GM12878 (cell line): Measurements from ENCODE around the gene C19orf38. TPM values are rescaled to one million over a fixed set of nuclear protein-coding genes. Genes with fewer than 3 reads are reported as not detected.

Experiments
- ATAC-seq: fragments of 200-7000 bp; cut with Tn5 transposase; 3 replicates; pipeline ENCODE4 v1.9.1; 2020; ENCODE audit warnings: mild to moderate bottlenecking, moderate library complexity
- BruUV-seq: library from RNA; stranded (reverse); fragments of 400-500 nt; replicated peaks from 2 replicates; lab custom pipeline; 2021; lab: Mats Ljungman, UMichigan
- CTCF ChIA-PET: fragments of 300-600 bp; sonication (Branson Sonifier 250); formaldehyde crosslinking; extraction: SDS; loops from one replicate; lab custom pipeline; 2021; ENCODE audit warnings: inconsistent platforms; lab: Yijun Ruan, JAX
- POLR2A ChIA-PET: fragments of 350-600 bp; formaldehyde crosslinking; extraction: SDS; loops from one replicate; lab custom pipeline; 2021; ENCODE audit warnings: inconsistent platforms; lab: Charles Lee
- RAD21 ChIA-PET: fragments of 300-600 bp; sonication (Branson Sonifier 250); formaldehyde crosslinking; loops from one replicate; lab custom pipeline; 2023; ENCODE audit warnings: antibody characterized with exemption; ENCODE audit not compliant: unreplicated experiment; lab: Charles Lee
- SMC1A ChIA-PET: fragments of 300-600 bp; sonication (Branson Sonifier 250); formaldehyde crosslinking; loops from one replicate; lab custom pipeline; 2023; ENCODE audit not compliant: unreplicated experiment, uncharacterized antibody; lab: Charles Lee
- DNase-seq: peaks from one replicate; pipeline ENCODE4 v3.0.0-alpha.2; 2011; ENCODE audit warnings: low read depth, low spot score
- FAIRE-seq: peaks from 3 replicates; lab custom pipeline; 2011; peaks lifted over from hg19 to GRCh38; lab: Jason Lieb, UNC
- H2AFZ ChIP-seq: 2 replicates; pipeline ENCODE4 v1.6.0; 2011; ENCODE audit warnings: low read depth, low read length, control low read depth; ENCODE audit not compliant: control insufficient read depth
- H3K27ac ChIP-seq: 2 replicates; pipeline ENCODE4 v1.5.1; 2011; ENCODE audit warnings: control low read depth; ENCODE audit not compliant: control insufficient read depth, insufficient read depth
- H3K27me3 ChIP-seq, 2 experiments: replicated peaks in 1 of 2; 2 replicates each; pipeline versions ENCODE4 v1.6.0 to v1.6.1; 2011; ENCODE audit warnings: low read length in 1 of 2; ENCODE audit not compliant: control insufficient read depth in 2 of 2, insufficient read depth in 2 of 2
- H3K36me3 ChIP-seq, 2 experiments: 2 replicates each; pipeline ENCODE4 v1.5.1; 2011; ENCODE audit warnings: low read length in 1 of 2; ENCODE audit not compliant: control insufficient read depth in 2 of 2, insufficient read depth in 2 of 2
- H3K4me1 ChIP-seq: 2 replicates; pipeline ENCODE4 v1.6.1; 2011; ENCODE audit warnings: mild to moderate bottlenecking, low read length, moderate library complexity, mixed read lengths; ENCODE audit not compliant: control insufficient read depth, insufficient read depth
- H3K4me2 ChIP-seq: 2 replicates; pipeline ENCODE4 v1.6.0; 2011; ENCODE audit warnings: control low read depth; ENCODE audit not compliant: control insufficient read depth, insufficient read depth
- H3K4me3 ChIP-seq: fragments of 200-600 bp; sonication (generic); 2 replicates; pipeline ENCODE4 v1.5.1; 2016
- H3K79me2 ChIP-seq: 2 replicates; pipeline ENCODE4 v1.6.0; 2011; ENCODE audit warnings: low read length; ENCODE audit not compliant: control insufficient read depth, insufficient read depth
- H3K9ac ChIP-seq: 2 replicates; pipeline ENCODE4 v1.8.0; 2011; ENCODE audit warnings: low read length, control low read depth, mixed read lengths; ENCODE audit not compliant: control insufficient read depth, insufficient read depth
- H3K9me3 ChIP-seq: replicated peaks from 3 replicates; pipeline ENCODE4 v1.5.1; 2011; ENCODE audit warnings: mild to moderate bottlenecking, low read length; ENCODE audit not compliant: control insufficient read depth, insufficient read depth
- H4K20me1 ChIP-seq: 2 replicates; pipeline ENCODE4 v1.6.0; 2011; ENCODE audit not compliant: control insufficient read depth, insufficient read depth
- E2F4 ChIP-seq: IDR thresholded peaks from 2 replicates; pipeline ENCODE4 v1.6.1; 2012; ENCODE audit warnings: low read depth, low read length, improper control_type of control experiment
- E2F8 ChIP-seq: fragments of 450-650 bp; IDR thresholded peaks from 2 replicates; pipeline ENCODE4 v1.6.1; 2018; ENCODE audit warnings: mild to moderate bottlenecking, low read depth, moderate library complexity; ENCODE audit not compliant: partially characterized antibody
- EED ChIP-seq: sonication (generic); IDR thresholded peaks from 2 replicates; pipeline ENCODE4 v1.6.1; 2016; ENCODE audit warnings: antibody characterized with exemption, low read depth
- ETV6 ChIP-seq, 2 experiments: fragments of 450-650 bp in 1 of 2; IDR thresholded peaks in 1 of 2; conservative IDR thresholded peaks in 1 of 2; 2 replicates each; pipeline ENCODE4 v1.6.1; 2014; ENCODE audit warnings: antibody characterized with exemption in 1 of 2, borderline replicate concordance in 1 of 2, low read depth in 1 of 2, mild to moderate bottlenecking in 1 of 2, moderate library complexity in 1 of 2
- HDAC6 ChIP-seq: fragments of 200-600 bp; sonication (generic); IDR thresholded peaks from one replicate; pipeline ENCODE4 v1.8.0; 2017; ENCODE audit warnings: antibody characterized with exemption; ENCODE audit not compliant: unreplicated experiment
- IRF3 ChIP-seq: fragments of 450-650 bp; IDR thresholded peaks from 2 replicates; pipeline ENCODE4 v1.6.1; 2014; ENCODE audit warnings: mild to moderate bottlenecking
- LARP7 ChIP-seq: fragments of 450-650 bp; IDR thresholded peaks from 2 replicates; pipeline ENCODE4 v1.6.1; 2017; ENCODE audit warnings: mild to moderate bottlenecking
- NFYA ChIP-seq: IDR thresholded peaks from 2 replicates; pipeline ENCODE4 v1.6.1; 2011; ENCODE audit warnings: low read depth, mild to moderate bottlenecking, low read length, improper control_type of control experiment, borderline replicate concordance
- SP1 ChIP-seq: IDR thresholded peaks from one replicate; pipeline ENCODE4 v1.6.1; 2011; ENCODE audit warnings: low read depth, low read length
- ZZZ3 ChIP-seq: IDR thresholded peaks from 2 replicates; pipeline ENCODE4 v1.6.1; 2011; ENCODE audit warnings: low read depth; ENCODE audit not compliant: control insufficient read depth, insufficient read length
- WGBS: methylation state at CpG from one replicate; pipeline ENCODE4 v1.1.6; 2016; ENCODE audit warnings: low lambda C conversion rate; ENCODE audit not compliant: insufficient replicate concordance, insufficient coverage; ENCODE audit errors: missing lambda C conversion rate; 5-methylcytosine and 5-hydroxymethylcytosine counted together
- in situ Hi-C: fragments of 300-500 bp; cut with MboI; formaldehyde crosslinking; loops from 9 replicates; pipeline ENCODE4 v1.14.3; 2018; ENCODE audit warnings: mixed read lengths
- intact Hi-C: fragments of 100-400 bp; cut with micrococcal nuclease; formaldehyde crosslinking; loops from one replicate; pipeline ENCODE4 v1.14.2; 2022; ENCODE audit not compliant: unreplicated experiment
- polyA plus RNA-seq, 11 experiments: library from polyadenylated mRNA; depleted of rRNA in 4 of 11; unstranded in 6 of 11; stranded (reverse) in 5 of 11; fragments of >200 nt; fragmentation: Nextera tagmentation in 4 of 11; fragmentation: Illumina TruSeq in 1 of 11; extraction: Ambion mirVana in 4 of 11; extraction: Trizol in 1 of 11; gene quantifications; 1 replicate in 1 of 11; 2 replicates in 10 of 11; pipeline versions ENCODE4 v1.2.1 to v1.2.3, GENCODE V29; 2011 to 2016; ENCODE audit warnings: inconsistent platforms in 2 of 11, missing spikeins in 2 of 11, low read depth in 1 of 11
- total RNA-seq, 4 experiments: library from RNA; depleted of rRNA in 3 of 4; stranded (reverse); fragments of >200 nt in 3 of 4; fragmentation: Illumina TruSeq in 1 of 4; extraction: Trizol in 1 of 4; gene quantifications; 2 replicates each; pipeline versions ENCODE4 v1.2.1 to v1.2.3, GENCODE V29; 2013 to 2021

The C19orf38 gene
- total and polyA plus RNA-seq, 10 of the 15 experiments (the other 5 are each of a cell fraction or from before 2014, with no cell fraction given), result 2.6 to 7.5 (median 5.0) TPM

GRCh38 chr19:10908380-10908960 lies 60.3 kb downstream of the C19orf38 start:
- ChIA-PET RAD21 (no interaction called here), POLR2A (no interaction called here), CTCF (no interaction called here), SMC1A (no interaction called here)
- Histone ChIP-seq H3K9me3 (no peaks in the 10 kb centered on the region), H2AFZ (no peak overlapping the region), H3K36me3 (peaks cover 15 to 40% of the 10 kb centered on the region in 2 experiments; a peak in 3 of 4 replicates), H3K27ac (no peak overlapping the region), H3K4me3 (no peak overlapping the region), H3K27me3 (no peaks in the 10 kb centered on the region), H3K4me2 (no peak overlapping the region), H3K4me1 (no peaks in the 10 kb centered on the region), H4K20me1 (no peaks in the 10 kb centered on the region), H3K79me2 (no peaks in the 10 kb centered on the region; the same call in 1 of the 2 replicates), H3K9ac (no peak overlapping the region)
- DNase-seq, result no peak
- no peak for FAIRE-seq
- ATAC-seq, result no peak
- intact Hi-C loops, result no loop called here
- TF ChIP-seq E2F8 (no peak), E2F4 (no peak), HDAC6 (no peak), ZZZ3 (no peak), SP1 (no peak), LARP7 (no peak), EED (no peak), NFYA (no peak), ETV6 (conservative IDR thresholded peaks at IDR 0.05 in 1 of 2, IDR thresholded peaks at IDR 0.05 in 1 of 2; ENCODE audit: borderline replicate concordance in 1 of 2, low read depth in 1 of 2) (no peak), IRF3 (no peak)
- in situ Hi-C loops, result no loop called here
- BruUV-seq, result TSS peak; percentile 28
- 95% methylated on average over 17 of the region's 17 CpGs for WGBS
